NCI-H187 treated with DMSO at 0.1 percent for 48 hours (cell line): ENCODE data around the gene SNX12.
"Not testable (repeated sequence)": the region's sequence is repeated elsewhere in the genome, so short reads cannot be mapped to it uniquely, and the experiment has no call there.

Experiments used
- DNase-seq: peaks from one replicate; lab custom pipeline; 2025; lab: John Stamatoyannopoulos, UW

SNX12 gene

GRCh38 chrX:71091263-71091662, 23.1 kb upstream of the SNX12 start:
- DNase-seq, result no peak

GRCh38 chrX:71085900-71086299, 17.8 kb upstream of the SNX12 start:
- DNase-seq, result no peak

DNA sequence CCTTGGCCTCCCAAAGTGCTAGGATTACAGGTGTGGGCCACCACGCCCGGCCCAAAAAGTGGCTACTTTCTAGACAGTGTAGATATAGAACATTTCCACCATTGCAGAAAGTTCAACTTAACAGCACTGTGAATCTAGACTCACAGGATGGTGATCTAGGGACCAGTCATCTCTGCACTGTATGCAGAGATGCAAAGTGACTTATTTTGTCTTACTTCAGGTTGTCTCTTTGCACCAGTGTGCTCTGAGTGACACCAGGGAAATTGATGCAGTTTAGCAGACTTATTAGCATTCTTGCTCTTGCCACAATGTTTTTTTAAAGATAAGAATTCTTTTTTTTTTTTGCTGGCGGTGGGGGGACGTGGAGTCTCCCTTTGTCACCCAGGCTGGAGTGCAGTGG, 14.7 kb upstream of the SNX12 start:
- no peak for DNase-seq

DNA sequence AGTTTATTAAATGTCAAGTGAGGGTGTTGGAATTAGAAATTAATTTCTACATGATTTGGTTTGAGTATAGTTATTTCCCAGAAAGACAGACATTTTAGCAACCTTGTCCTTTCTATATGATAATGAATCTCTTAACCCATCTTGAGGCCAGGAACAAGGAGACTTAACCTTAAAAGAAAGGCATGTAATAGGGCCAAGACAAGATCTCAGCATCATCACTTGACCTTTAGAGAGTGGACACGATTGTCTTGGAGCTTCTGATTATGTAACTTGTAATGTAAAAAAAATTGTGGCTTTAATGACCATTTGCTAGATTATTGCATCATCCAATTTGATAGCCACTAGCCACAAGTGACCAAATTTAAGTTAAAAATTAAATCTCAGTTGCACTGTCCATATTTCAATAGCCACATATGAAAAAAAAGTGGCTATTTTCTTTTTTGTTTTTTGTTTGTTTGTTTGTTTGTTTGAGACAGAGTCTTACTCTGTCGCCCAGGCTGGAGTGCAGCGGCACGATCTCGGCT, 14.1 kb upstream of the SNX12 start:
- no peak for DNase-seq

DNA sequence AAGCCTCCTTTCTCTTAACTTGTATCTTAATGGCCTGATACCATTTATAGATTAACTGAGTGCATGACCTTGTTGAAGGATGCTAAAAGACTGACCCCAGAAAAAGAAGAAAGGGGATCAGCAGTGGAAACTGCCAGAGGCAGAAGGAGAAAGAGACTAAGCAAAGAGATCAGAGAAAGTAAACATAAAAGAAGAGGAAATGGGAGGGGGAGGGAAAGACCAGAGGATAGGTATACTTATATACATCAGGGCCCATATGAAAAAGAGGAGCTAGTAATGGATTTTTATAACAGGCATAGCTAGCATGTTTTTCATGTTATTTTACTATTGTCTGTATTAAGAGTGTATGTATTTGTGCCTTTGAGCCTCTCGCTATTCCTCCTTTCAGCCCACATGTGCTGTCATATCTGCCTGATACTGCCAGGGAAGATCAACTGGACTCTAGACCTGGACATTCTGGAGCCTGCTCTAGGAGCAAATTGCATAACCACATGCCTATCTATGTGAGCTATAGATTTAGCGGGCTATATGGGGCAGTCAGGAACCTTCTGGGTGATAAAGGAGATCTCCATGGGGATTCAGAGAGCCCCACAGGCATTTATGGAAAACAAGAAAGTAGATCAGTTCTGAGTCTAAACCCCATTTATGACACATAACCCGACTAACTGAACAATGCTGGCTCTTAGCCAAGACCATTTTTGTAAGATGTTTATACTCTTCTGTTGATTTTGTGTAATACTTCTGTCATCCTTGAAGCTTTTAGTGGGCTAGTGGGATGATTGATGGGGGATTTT, 13.4 kb upstream of the SNX12 start:
- DNase-seq, result no peak

GRCh38 chrX:71070531-71070930, 2.4 kb upstream of the SNX12 start:
- DNase-seq, result no peak

- DNase-seq, result no peak
Measured at GRCh38 chrX:71067712-71068043, 456 bp downstream of the SNX12 start.

- no peak for DNase-seq
Measured at GRCh38 chrX:71067089-71067488, 1.0 kb downstream of the SNX12 start.

DNA sequence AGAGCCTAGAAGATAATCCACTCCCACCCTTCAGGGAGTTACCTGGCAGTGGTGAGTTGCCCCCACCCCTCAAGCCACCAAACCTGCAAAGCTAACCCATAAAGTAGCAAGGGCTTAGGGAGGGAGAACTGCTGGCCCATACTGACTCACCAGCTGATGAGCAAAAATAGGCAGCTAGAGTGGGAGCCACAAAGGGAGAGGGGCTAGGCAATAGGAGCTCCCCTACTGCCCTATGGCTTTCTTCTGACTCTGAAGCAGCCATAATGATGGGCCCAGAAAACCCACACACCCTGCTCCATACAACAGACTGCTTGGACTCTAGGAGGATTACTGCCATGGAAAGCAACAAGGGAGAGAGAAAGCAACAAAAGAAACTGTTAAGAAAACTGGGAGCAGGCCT, 8.0 kb downstream of the SNX12 start:
- DNase-seq, result no peak

DNA sequence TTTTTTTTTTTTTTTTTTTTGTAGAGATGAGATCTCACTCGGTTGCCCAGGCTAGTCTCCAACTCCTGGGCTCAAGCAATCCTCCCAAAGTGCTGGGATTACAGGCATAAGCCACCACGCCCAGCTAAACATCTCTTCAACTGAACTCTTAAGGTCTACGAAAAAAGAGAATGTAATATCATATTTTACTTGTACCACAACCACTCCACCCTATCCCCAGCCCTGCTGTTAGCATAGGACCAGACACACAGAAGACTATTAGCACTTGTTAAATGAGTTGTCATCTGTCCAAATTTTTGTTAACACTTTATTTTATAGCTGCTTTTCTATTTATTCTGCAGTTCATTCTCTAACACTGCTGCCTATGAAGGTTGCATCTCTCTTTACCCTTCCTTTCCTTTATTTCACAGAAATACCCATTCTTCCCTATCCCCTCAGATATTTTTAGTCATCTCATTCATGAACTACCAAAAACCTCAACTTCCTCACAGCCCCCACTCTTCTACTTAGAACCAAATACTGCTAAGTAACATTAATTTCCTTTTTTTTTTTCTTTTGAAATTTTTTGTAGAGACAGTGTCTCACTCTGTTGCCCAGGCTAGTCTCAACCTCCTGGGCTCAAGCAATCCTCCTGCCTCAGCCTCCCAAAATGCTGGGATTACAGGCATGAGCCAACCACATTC, 10.1 kb downstream of the SNX12 start:
- DNase-seq, result no peak

GRCh38 chrX:71056867-71057266, 11.3 kb downstream of the SNX12 start:
- no peak for DNase-seq

GRCh38 chrX:71053217-71053621, 14.9 kb downstream of the SNX12 start:
- no peak for DNase-seq

- no peak for DNase-seq
Measured at GRCh38 chrX:71052721-71053120, 15.4 kb downstream of the SNX12 start.

GRCh38 chrX:71047891-71048290, 20.2 kb downstream of the SNX12 start:
- DNase-seq, result not testable (repeated sequence)

GRCh38 chrX:71017396-71017939, 50.7 kb downstream of the SNX12 start:
- no peak for DNase-seq
